GM12875 (cell line): ENCODE results near the gene PARD3.

ENCODE experiments used
- H3K4me3 ChIP-seq: one replicate; pipeline ENCODE4 v1.5.1; 2011; ENCODE audit warnings: low read depth, low read length, control low read depth
- CTCF ChIP-seq: IDR thresholded peaks from 2 replicates; pipeline ENCODE4 v1.5.1; 2011; ENCODE audit warnings: low read depth, mild to moderate bottlenecking, control low read depth, inconsistent platforms, low read length, moderate library complexity, borderline replicate concordance; ENCODE audit not compliant: insufficient read depth

Gene PARD3

DNA sequence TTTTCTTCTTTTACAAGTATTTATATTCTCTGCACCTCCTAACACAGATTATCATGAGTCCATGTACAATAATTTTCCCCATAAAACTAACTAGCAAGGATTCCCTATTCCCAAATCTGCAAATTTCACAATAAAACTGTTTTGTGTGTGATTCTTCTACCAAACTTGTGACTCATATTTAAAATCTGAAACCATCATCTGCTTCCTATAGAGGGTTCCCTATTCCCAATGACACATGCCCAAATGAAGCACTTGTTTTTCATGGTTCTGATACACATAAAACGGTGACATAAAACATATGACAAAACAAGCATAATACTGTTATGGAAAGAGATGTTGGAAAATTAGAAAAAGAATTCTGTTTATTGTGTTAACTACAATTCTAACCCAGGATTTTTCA, 657.6 kb downstream of the PARD3 start:
- TF ChIP-seq CTCF = no peak
- no peak overlapping the region for H3K4me3 ChIP-seq

GRCh38 chr10:34156781-34157425, 658.2 kb downstream of the PARD3 start:
- TF ChIP-seq CTCF = no peak
- H3K4me3 ChIP-seq = no peak overlapping the region

- no peak overlapping the region for H3K4me3 ChIP-seq
- TF ChIP-seq CTCF = no peak
Measured at GRCh38 chr10:34155812-34156211, 659.3 kb downstream of the PARD3 start.

- no peak for TF ChIP-seq CTCF
- no peak overlapping the region for H3K4me3 ChIP-seq
Measured at GRCh38 chr10:34154383-34154900, 660.7 kb downstream of the PARD3 start.

GRCh38 chr10:34153663-34154382, 661.3 kb downstream of the PARD3 start:
- H3K4me3 ChIP-seq = no peak overlapping the region

DNA sequence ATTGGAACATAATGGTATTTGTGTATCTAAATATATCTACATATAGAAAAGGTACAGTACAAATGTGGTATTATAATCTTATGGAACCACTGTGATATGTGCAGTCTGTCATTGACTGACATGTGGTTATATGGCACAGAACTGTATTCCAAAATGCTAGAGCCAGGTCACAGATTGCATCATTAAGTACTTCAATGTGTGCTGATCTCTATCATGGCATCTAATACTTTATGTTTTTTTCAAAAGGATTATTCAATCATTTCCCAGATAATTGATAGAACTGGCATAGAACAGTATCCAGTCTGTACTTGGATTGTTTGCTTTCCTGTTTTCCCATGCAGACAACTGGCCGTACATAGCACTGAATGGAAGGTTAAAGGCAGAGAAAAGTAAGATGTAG, 662.7 kb downstream of the PARD3 start:
- no peak for TF ChIP-seq CTCF
- H3K4me3 ChIP-seq = no peak overlapping the region

More at GRCh38 chr10:34153663-34154382, 661.3 kb downstream of the PARD3 start:
- no peak for TF ChIP-seq CTCF

GRCh38 chr10:34151931-34152330, 663.2 kb downstream of the PARD3 start:
- no peak overlapping the region for H3K4me3 ChIP-seq
- no peak for TF ChIP-seq CTCF
